ENCODE data around the gene R3HDM2.

GRCh38 chr12:57248934-57249742, 181.7 kb downstream of the R3HDM2 start:
- TF ChIP-seq SUZ12 (IDR thresholded peaks at IDR 0.05; ENCODE audit: extremely low read depth, insufficient read depth, insufficient read length) (no peak), ZNF274 (IDR thresholded peaks at IDR 0.05; ENCODE audit: low read depth, low read length) (no peak), YY1 (IDR thresholded peaks at IDR 0.05; ENCODE audit: insufficient read depth, insufficient read length) (no peak)
